Subcutaneous abdominal adipose tissue (tissue), 5 donors: ENCODE measurements around the gene SLC2A13.
"Not testable (repeated sequence)": the region's sequence is repeated elsewhere in the genome, so short reads cannot be mapped to it uniquely, and the experiment has no call there.

ENCODE experiments used
- H3K27ac ChIP-seq: one replicate; pipeline ENCODE4 v1.7.0; 2013; ENCODE audit warnings: low read depth, mild to moderate bottlenecking, inconsistent platforms, low read length, moderate library complexity
- H3K27me3 ChIP-seq, 5 donors: one replicate each; pipeline ENCODE4 v1.7.0; 2013; ENCODE audit warnings: low read length in 5 of 5, inconsistent platforms in 1 of 5; ENCODE audit not compliant: control insufficient read depth in 5 of 5, insufficient read depth in 4 of 5
- H3K36me3 ChIP-seq, 5 donors: one replicate each; pipeline ENCODE4 v1.7.0; 2013; ENCODE audit warnings: low read length in 5 of 5; ENCODE audit not compliant: control insufficient read depth in 5 of 5, insufficient read depth in 5 of 5
- H3K4me1 ChIP-seq, 5 donors: one replicate each; pipeline ENCODE4 v1.7.0; 2013; ENCODE audit warnings: low read length in 5 of 5, mild to moderate bottlenecking in 3 of 5, moderate library complexity in 1 of 5; ENCODE audit not compliant: control insufficient read depth in 5 of 5, insufficient read depth in 5 of 5
- H3K4me3 ChIP-seq, 5 donors: one replicate each; pipeline ENCODE4 v1.7.0; 2013; ENCODE audit warnings: low read length in 5 of 5, low read depth in 1 of 5
- H3K9ac ChIP-seq, 5 donors: one replicate each; pipeline ENCODE4 v1.7.0; 2013; ENCODE audit warnings: low read length in 5 of 5, mild to moderate bottlenecking in 4 of 5, moderate library complexity in 3 of 5
- H3K9me3 ChIP-seq, 5 donors: one replicate each; pipeline ENCODE4 v1.7.0; 2013; ENCODE audit warnings: low read length in 5 of 5; ENCODE audit not compliant: control insufficient read depth in 5 of 5
- donor health status: healthy.
- donor health status: healthy.
- donor health status: healthy.
- donor health status: healthy.
- donor health status: healthy.

The SLC2A13 gene

GRCh38 chr12:39813776-39814175 is 292.1 kb downstream of the SLC2A13 start:
- no peaks in the 10 kb centered on the region for H3K27me3 ChIP-seq
- peaks cover 0 to 8% (median 0%) of the 10 kb centered on the region in 5 donors for H3K4me1 ChIP-seq
- no peaks in the 10 kb centered on the region for H3K36me3 ChIP-seq
- no peak overlapping the region for H3K4me3 ChIP-seq
- peaks cover 0 to 11% (median 0%) of the 10 kb centered on the region in 5 donors for H3K9me3 ChIP-seq
- no peak overlapping the region for H3K9ac ChIP-seq
- H3K27ac ChIP-seq, result no peak overlapping the region

GRCh38 chr12:39812456-39812855 is 293.4 kb downstream of the SLC2A13 start:
- not testable (repeated sequence) for H3K9ac ChIP-seq

GRCh38 chr12:39807043-39807442 is 298.8 kb downstream of the SLC2A13 start:
- Histone ChIP-seq H3K9me3 (peaks cover 0 to 10% (median 0%) of the 10 kb centered on the region in 5 donors), H3K36me3 (no peaks in the 10 kb centered on the region), H3K27ac (no peak overlapping the region), H3K9ac (no peak overlapping the region), H3K27me3 (no peaks in the 10 kb centered on the region), H3K4me1 (no peaks in the 10 kb centered on the region), H3K4me3 (no peak overlapping the region)

More at GRCh38 chr12:39812456-39812855, 293.4 kb downstream of the SLC2A13 start:
- H3K4me1 ChIP-seq, H3K27me3 ChIP-seq, H3K27ac ChIP-seq, H3K4me3 ChIP-seq, H3K36me3 ChIP-seq: not testable (repeated sequence)
- peaks cover 0 to 11% (median 0%) of the 10 kb centered on the region in 5 donors for H3K9me3 ChIP-seq

GRCh38 chr12:39805651-39806050 is 300.2 kb downstream of the SLC2A13 start:
- Histone ChIP-seq H3K4me3 (no peak overlapping the region), H3K27ac (no peak overlapping the region), H3K9me3 (peaks cover 0 to 7% (median 0%) of the 10 kb centered on the region in 5 donors), H3K36me3 (no peaks in the 10 kb centered on the region), H3K9ac (no peak overlapping the region), H3K4me1 (no peaks in the 10 kb centered on the region), H3K27me3 (no peaks in the 10 kb centered on the region)

- Histone ChIP-seq H3K9ac (no peak overlapping the region), H3K27me3 (no peaks in the 10 kb centered on the region), H3K9me3 (peaks cover 0 to 1% (median 0%) of the 10 kb centered on the region in 5 donors), H3K27ac (no peak overlapping the region), H3K4me1 (no peaks in the 10 kb centered on the region), H3K36me3 (no peaks in the 10 kb centered on the region), H3K4me3 (no peak overlapping the region)
Measured at GRCh38 chr12:39804898-39805297, 301.0 kb downstream of the SLC2A13 start.

GRCh38 chr12:39804479-39804878 is 301.4 kb downstream of the SLC2A13 start:
- H3K27ac ChIP-seq, result no peak overlapping the region
- no peaks in the 10 kb centered on the region for H3K27me3 ChIP-seq
- H3K4me1 ChIP-seq, result no peaks in the 10 kb centered on the region
- H3K9me3 ChIP-seq, result no peaks in the 10 kb centered on the region
- no peak overlapping the region for H3K4me3 ChIP-seq
- no peaks in the 10 kb centered on the region for H3K36me3 ChIP-seq
- no peak overlapping the region for H3K9ac ChIP-seq

GRCh38 chr12:39803151-39803550 is 302.7 kb downstream of the SLC2A13 start:
- H3K27me3 ChIP-seq, result no peaks in the 10 kb centered on the region
- no peak overlapping the region for H3K27ac ChIP-seq
- no peaks in the 10 kb centered on the region for H3K9me3 ChIP-seq
- no peak overlapping the region for H3K9ac ChIP-seq
- H3K4me3 ChIP-seq, result no peak overlapping the region
- no peaks in the 10 kb centered on the region for H3K4me1 ChIP-seq
- no peaks in the 10 kb centered on the region for H3K36me3 ChIP-seq

GRCh38 chr12:39798977-39799376 is 306.9 kb downstream of the SLC2A13 start:
- H3K27ac ChIP-seq, result no peak overlapping the region
- no peaks in the 10 kb centered on the region for H3K9me3 ChIP-seq

GRCh38 chr12:39798429-39798828 is 307.5 kb downstream of the SLC2A13 start:
- H3K27ac ChIP-seq, result no peak overlapping the region
- no peaks in the 10 kb centered on the region for H3K27me3 ChIP-seq
- no peaks in the 10 kb centered on the region for H3K36me3 ChIP-seq
- H3K4me3 ChIP-seq, result no peak overlapping the region
- no peaks in the 10 kb centered on the region for H3K4me1 ChIP-seq
- H3K9ac ChIP-seq, result no peak overlapping the region
- H3K9me3 ChIP-seq, result no peaks in the 10 kb centered on the region

More at GRCh38 chr12:39798977-39799376, 306.9 kb downstream of the SLC2A13 start:
- no peaks in the 10 kb centered on the region for H3K36me3 ChIP-seq
- no peaks in the 10 kb centered on the region for H3K4me1 ChIP-seq
- H3K9ac ChIP-seq, result no peak overlapping the region
- H3K27me3 ChIP-seq, result no peaks in the 10 kb centered on the region
- H3K4me3 ChIP-seq, result no peak overlapping the region

- H3K9me3 ChIP-seq, result no peaks in the 10 kb centered on the region
- no peaks in the 10 kb centered on the region for H3K27me3 ChIP-seq
- no peak overlapping the region for H3K27ac ChIP-seq
- no peak overlapping the region for H3K4me3 ChIP-seq
- H3K9ac ChIP-seq, result no peak overlapping the region
- H3K36me3 ChIP-seq, result no peaks in the 10 kb centered on the region
- H3K4me1 ChIP-seq, result no peaks in the 10 kb centered on the region
Measured at GRCh38 chr12:39795481-39795880, 310.4 kb downstream of the SLC2A13 start.

GRCh38 chr12:39792938-39793337 is 312.9 kb downstream of the SLC2A13 start:
- no peaks in the 10 kb centered on the region for H3K4me1 ChIP-seq
- H3K36me3 ChIP-seq, result no peaks in the 10 kb centered on the region
- H3K27ac ChIP-seq, result no peak overlapping the region
- no peak overlapping the region for H3K4me3 ChIP-seq
- no peaks in the 10 kb centered on the region for H3K9me3 ChIP-seq
- no peak overlapping the region for H3K9ac ChIP-seq
- no peaks in the 10 kb centered on the region for H3K27me3 ChIP-seq
